Astrocyte (in vitro differentiated cells and primary cell): ENCODE data around the gene S100PBP. TPM values are rescaled to one million over a fixed set of nuclear protein-coding genes. Genes with fewer than 3 reads are reported as not detected.

Experiments used
- DNase-seq: peaks from one replicate; pipeline ENCODE4 v3.0.0-alpha.2; 2010; ENCODE audit warnings: low read depth
- FAIRE-seq: peaks from 2 replicates; lab custom pipeline; 2011; peaks lifted over from hg19 to GRCh38; lab: Jason Lieb, UNC
- H2AFZ ChIP-seq: 2 replicates; pipeline ENCODE4 v1.6.0; 2012; ENCODE audit warnings: low read depth, low read length, inconsistent platforms
- H3K27ac ChIP-seq: 2 replicates; pipeline ENCODE4 v1.5.1; 2011; ENCODE audit warnings: low read depth, low read length, inconsistent platforms
- H3K27me3 ChIP-seq: 2 replicates; pipeline ENCODE4 v1.6.0; 2011; ENCODE audit warnings: low read length, inconsistent platforms; ENCODE audit not compliant: insufficient read depth
- H3K36me3 ChIP-seq: 2 replicates; pipeline ENCODE4 v1.5.1; 2011; ENCODE audit warnings: low read length, inconsistent platforms; ENCODE audit not compliant: insufficient read depth
- H3K4me1 ChIP-seq: 2 replicates; pipeline ENCODE4 v1.5.1; 2011; ENCODE audit warnings: low read length, inconsistent platforms; ENCODE audit not compliant: insufficient read depth
- H3K4me2 ChIP-seq: 2 replicates; pipeline ENCODE4 v1.6.0; 2012; ENCODE audit warnings: low read length, inconsistent platforms
- H3K4me3 ChIP-seq: 2 replicates; pipeline ENCODE4 v1.5.1; 2011; ENCODE audit warnings: low read depth, mild to moderate bottlenecking, low read length, inconsistent platforms; ENCODE audit not compliant: insufficient read depth
- H3K79me2 ChIP-seq: 2 replicates; pipeline ENCODE4 v1.6.0; 2012; ENCODE audit warnings: mild to moderate bottlenecking, low read length, inconsistent platforms; ENCODE audit not compliant: insufficient read depth
- H3K9ac ChIP-seq: 2 replicates; pipeline ENCODE4 v1.6.0; 2012; ENCODE audit warnings: mild to moderate bottlenecking, low read length, inconsistent platforms
- H3K9me3 ChIP-seq: 2 replicates; pipeline ENCODE4 v1.5.1; 2012; ENCODE audit warnings: low read depth, mild to moderate bottlenecking, low read length, inconsistent platforms; ENCODE audit not compliant: insufficient read depth
- H4K20me1 ChIP-seq: 2 replicates; pipeline ENCODE4 v1.6.0; 2012; ENCODE audit warnings: low read length, inconsistent platforms; ENCODE audit not compliant: insufficient read depth
- H3K27ac Mint-ChIP-seq: one replicate; pipeline ENCODE4 v1.8.0; 2021; ENCODE audit warnings: mild to moderate bottlenecking, mixed read lengths; ENCODE audit not compliant: unreplicated experiment
- H3K27me3 Mint-ChIP-seq: one replicate; pipeline ENCODE4 v1.8.0; 2021; ENCODE audit warnings: low read depth, mixed read lengths; ENCODE audit not compliant: unreplicated experiment
- H3K36me3 Mint-ChIP-seq: one replicate; pipeline ENCODE4 v1.8.0; 2021; ENCODE audit warnings: low read depth, mixed read lengths; ENCODE audit not compliant: unreplicated experiment
- H3K4me1 Mint-ChIP-seq: one replicate; pipeline ENCODE4 v1.8.0; 2021; ENCODE audit warnings: low read depth, mixed read lengths; ENCODE audit not compliant: unreplicated experiment
- H3K4me3 Mint-ChIP-seq: one replicate; pipeline ENCODE4 v1.8.0; 2021; ENCODE audit warnings: mild to moderate bottlenecking, moderate library complexity, mixed read lengths; ENCODE audit not compliant: unreplicated experiment
- H3K9me3 Mint-ChIP-seq: one replicate; pipeline ENCODE4 v1.8.0; 2021; ENCODE audit warnings: mild to moderate bottlenecking, mixed read lengths; ENCODE audit not compliant: unreplicated experiment
- EZH2 ChIP-seq: IDR thresholded peaks from 2 replicates; pipeline ENCODE4 v1.6.1; 2012; ENCODE audit warnings: mild to moderate bottlenecking, low read length, inconsistent platforms; ENCODE audit not compliant: insufficient read depth
- total RNA-seq: library from RNA; stranded (reverse); gene quantifications from 2 replicates; pipeline ENCODE4 v1.2.1, GENCODE V29; 2021
- TF ChIP-seq, protein P1 (sequence below): IDR thresholded peaks from 2 replicates; pipeline ENCODE4 v1.5.1; 2011; ENCODE audit warnings: low read depth, mild to moderate bottlenecking, inconsistent platforms, low read length, moderate library complexity; ENCODE audit not compliant: insufficient read depth

Gene S100PBP
- total RNA-seq, 1 donor from 2014 or later = 40.3 TPM

GRCh38 chr1:32874860-32875752 is 57.7 kb downstream of the S100PBP start:
- Mint-ChIP-seq H3K27me3 (peaks cover 51% of the 10 kb centered on the region), H3K4me3 (peak overlapping the region; percentile 5), H3K36me3 (no peaks in the 10 kb centered on the region), H3K9me3 (no peaks in the 10 kb centered on the region), H3K4me1 (no peaks in the 10 kb centered on the region), H3K27ac (no peak overlapping the region)
- FAIRE-seq (no peak), DNase-seq (no peak)
- TF ChIP-seq EZH2 = no peak
- TF ChIP-seq, protein P1, sequence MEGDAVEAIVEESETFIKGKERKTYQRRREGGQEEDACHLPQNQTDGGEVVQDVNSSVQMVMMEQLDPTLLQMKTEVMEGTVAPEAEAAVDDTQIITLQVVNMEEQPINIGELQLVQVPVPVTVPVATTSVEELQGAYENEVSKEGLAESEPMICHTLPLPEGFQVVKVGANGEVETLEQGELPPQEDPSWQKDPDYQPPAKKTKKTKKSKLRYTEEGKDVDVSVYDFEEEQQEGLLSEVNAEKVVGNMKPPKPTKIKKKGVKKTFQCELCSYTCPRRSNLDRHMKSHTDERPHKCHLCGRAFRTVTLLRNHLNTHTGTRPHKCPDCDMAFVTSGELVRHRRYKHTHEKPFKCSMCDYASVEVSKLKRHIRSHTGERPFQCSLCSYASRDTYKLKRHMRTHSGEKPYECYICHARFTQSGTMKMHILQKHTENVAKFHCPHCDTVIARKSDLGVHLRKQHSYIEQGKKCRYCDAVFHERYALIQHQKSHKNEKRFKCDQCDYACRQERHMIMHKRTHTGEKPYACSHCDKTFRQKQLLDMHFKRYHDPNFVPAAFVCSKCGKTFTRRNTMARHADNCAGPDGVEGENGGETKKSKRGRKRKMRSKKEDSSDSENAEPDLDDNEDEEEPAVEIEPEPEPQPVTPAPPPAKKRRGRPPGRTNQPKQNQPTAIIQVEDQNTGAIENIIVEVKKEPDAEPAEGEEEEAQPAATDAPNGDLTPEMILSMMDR = no peak
- Histone ChIP-seq H3K4me3 (no peak overlapping the region), H3K79me2 (no peaks in the 10 kb centered on the region), H3K4me2 (no peak overlapping the region), H3K27ac (no peak overlapping the region), H2AFZ (no peak overlapping the region), H3K27me3 (peaks cover 17% of the 10 kb centered on the region), H3K9me3 (no peaks in the 10 kb centered on the region), H3K36me3 (no peaks in the 10 kb centered on the region), H3K9ac (no peak overlapping the region), H4K20me1 (peaks cover 5% of the 10 kb centered on the region), H3K4me1 (peaks cover 5% of the 10 kb centered on the region)

- no peaks in the 10 kb centered on the region for H3K79me2 ChIP-seq
- no peak overlapping the region for H2AFZ ChIP-seq
- H3K27ac ChIP-seq = no peak overlapping the region
- no peak for TF ChIP-seq EZH2
- TF ChIP-seq, protein P1 = peak; percentile 66
- H3K27me3 Mint-ChIP-seq = peaks cover 57% of the 10 kb centered on the region
- no peaks in the 10 kb centered on the region for H3K36me3 Mint-ChIP-seq
- no peak for FAIRE-seq
- peaks cover 1% of the 10 kb centered on the region for H4K20me1 ChIP-seq
- H3K4me3 ChIP-seq = no peak overlapping the region
- no peaks in the 10 kb centered on the region for H3K9me3 Mint-ChIP-seq
- no peaks in the 10 kb centered on the region for H3K4me1 Mint-ChIP-seq
- H3K4me2 ChIP-seq = no peak overlapping the region
- DNase-seq = no peak
- H3K9ac ChIP-seq = no peak overlapping the region
- H3K27me3 ChIP-seq = peaks cover 16% of the 10 kb centered on the region
- no peaks in the 10 kb centered on the region for H3K4me1 ChIP-seq
- no peaks in the 10 kb centered on the region for H3K9me3 ChIP-seq
- H3K4me3 Mint-ChIP-seq = no peak overlapping the region
- H3K27ac Mint-ChIP-seq = no peak overlapping the region
- H3K36me3 ChIP-seq = no peaks in the 10 kb centered on the region
Observed at GRCh38 chr1:32876341-32877210, 59.1 kb downstream of the S100PBP start.
